Ovary (tissue), 3 donors: ENCODE data around the gene NDUFA3.

Experiments
- CTCF ChIP-seq, 3 donors: fragments of 450-650 bp in 2 of 3; fragments of 200-600 bp in 1 of 3; IDR thresholded peaks; one replicate each; pipeline versions ENCODE4 v1.5.1 to v1.8.0; 2016 to 2022; ENCODE audit warnings: antibody characterized with exemption in 3 of 3, mild to moderate bottlenecking in 1 of 3
- EP300 ChIP-seq: sonication (generic); formaldehyde crosslinking; IDR thresholded peaks from one replicate; pipeline ENCODE4 v1.6.1; 2017; ENCODE audit warnings: antibody characterized with exemption
- POLR2A ChIP-seq: fragments of 450-650 bp; IDR thresholded peaks from one replicate; pipeline ENCODE4 v1.6.1; 2017; ENCODE audit warnings: antibody characterized with exemption, mild to moderate bottlenecking, moderate library complexity
- donor health status: DM: no; HTN: no; CAD: no.

GRCh38 chr19:54142166-54142780, 39.6 kb downstream of the NDUFA3 start:
- TF ChIP-seq CTCF (IDR thresholded peaks at IDR 0.05) (no peak), POLR2A (no peak), EP300 (no peak)
